ENCODE measurements around the gene GPSM3. TPM values are rescaled to one million over a fixed set of nuclear protein-coding genes. Genes with fewer than 3 reads are reported as not detected.

The GPSM3 gene
- total and polyA plus RNA-seq, 2 of the 13 experiments (the other 11 are each of a cell fraction or from before 2014, with no cell fraction given), result 0.18 to 6.2 TPM

DNA sequence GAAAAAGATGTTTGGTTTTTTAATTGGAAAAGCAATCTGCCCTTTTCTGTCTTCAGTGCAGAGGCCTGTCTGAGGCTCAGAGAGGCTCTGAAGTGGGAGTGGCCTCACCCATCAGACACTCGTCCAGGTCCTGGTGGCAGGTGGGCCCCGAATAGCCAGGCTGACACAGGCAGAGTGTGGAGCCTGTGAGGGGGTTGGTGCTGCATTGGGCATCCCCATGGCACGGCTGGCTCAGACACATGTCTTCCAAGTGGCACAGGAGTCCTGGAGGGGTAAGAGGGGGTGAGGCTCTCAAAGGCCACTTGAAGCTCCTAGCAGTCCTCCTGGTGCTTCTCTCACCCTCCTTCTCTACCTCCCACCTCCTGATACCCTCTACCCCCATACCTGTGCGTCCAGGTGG lies 27.6 kb upstream of the GPSM3 start:
- ChIA-PET CTCF (ENCODE audit: low intra/inter-chr PET ratio, low total read pairs) (no interaction called here), POLR2A (no interaction called here)
- H2AFZ ChIP-seq (ENCODE audit: low read length), result no peak overlapping the region
- H4K20me1 ChIP-seq (ENCODE audit: insufficient read depth, low read length), result no peaks in the 10 kb centered on the region
- FAIRE-seq (no peak), DNase-seq (ENCODE audit: low spot score) (no peak), ATAC-seq (no peak)
- no peaks in the 10 kb centered on the region for H3K9me3 ChIP-seq (ENCODE audit: low read length)
- no peaks in the 10 kb centered on the region for H3K79me2 ChIP-seq (ENCODE audit: insufficient read depth, low read length)
- H3K27ac ChIP-seq (ENCODE audit: extremely low read length, insufficient read depth, low read length), result no peak overlapping the region
- H3K27me3 ChIP-seq (ENCODE audit: control insufficient read depth in 1 of 2, insufficient read depth in 2 of 2, low read length in 2 of 2), result peaks cover 11 to 81% of the 10 kb centered on the region in 2 experiments; a peak in 4 of 5 replicates
- no peak overlapping the region for H3K4me3 ChIP-seq (replicated peaks in 1 of 3; ENCODE audit: insufficient read depth in 1 of 3, low read depth in 2 of 3, low read length in 3 of 3)
- H3K9ac ChIP-seq (ENCODE audit: insufficient read depth, low read depth, low read length), result no peak overlapping the region
- intact Hi-C loops (cut with micrococcal nuclease; ENCODE audit: unreplicated experiment) (no loop called here), in situ Hi-C loops (cut with HindIII; ENCODE audit: extremely low pct_ligation_motif_present, low pct_unique_long_range_greater_than_20kb) (no loop called here)
- no peaks in the 10 kb centered on the region for H3K4me1 ChIP-seq (ENCODE audit: insufficient read depth, low read length)
- no peak overlapping the region for H3K4me2 ChIP-seq (ENCODE audit: low read depth, low read length)
- 7% methylated on average over 4 of the region's 4 CpGs for WGBS (ENCODE audit: low lambda C conversion rate)
- H3K36me3 ChIP-seq (replicated peaks in 1 of 2; ENCODE audit: control insufficient read depth in 1 of 2, insufficient read depth in 2 of 2, low read length in 2 of 2), result no peaks in the 10 kb centered on the region
- BruUV-seq (replicated peaks), result no TSS peak
- TF ChIP-seq ZNF292 (CRISPR knock-in tag; IDR thresholded peaks at IDR 0.05; ENCODE audit: borderline replicate concordance, low read depth), result no peak
- no peak for TF ChIP-seq NR2C2 (CRISPR knock-in tag; IDR thresholded peaks at IDR 0.05; ENCODE audit: borderline replicate concordance)
- TF ChIP-seq HES4 (CRISPR knock-in tag; IDR thresholded peaks at IDR 0.05; ENCODE audit: borderline replicate concordance), result no peak
- TF ChIP-seq, protein P1, sequence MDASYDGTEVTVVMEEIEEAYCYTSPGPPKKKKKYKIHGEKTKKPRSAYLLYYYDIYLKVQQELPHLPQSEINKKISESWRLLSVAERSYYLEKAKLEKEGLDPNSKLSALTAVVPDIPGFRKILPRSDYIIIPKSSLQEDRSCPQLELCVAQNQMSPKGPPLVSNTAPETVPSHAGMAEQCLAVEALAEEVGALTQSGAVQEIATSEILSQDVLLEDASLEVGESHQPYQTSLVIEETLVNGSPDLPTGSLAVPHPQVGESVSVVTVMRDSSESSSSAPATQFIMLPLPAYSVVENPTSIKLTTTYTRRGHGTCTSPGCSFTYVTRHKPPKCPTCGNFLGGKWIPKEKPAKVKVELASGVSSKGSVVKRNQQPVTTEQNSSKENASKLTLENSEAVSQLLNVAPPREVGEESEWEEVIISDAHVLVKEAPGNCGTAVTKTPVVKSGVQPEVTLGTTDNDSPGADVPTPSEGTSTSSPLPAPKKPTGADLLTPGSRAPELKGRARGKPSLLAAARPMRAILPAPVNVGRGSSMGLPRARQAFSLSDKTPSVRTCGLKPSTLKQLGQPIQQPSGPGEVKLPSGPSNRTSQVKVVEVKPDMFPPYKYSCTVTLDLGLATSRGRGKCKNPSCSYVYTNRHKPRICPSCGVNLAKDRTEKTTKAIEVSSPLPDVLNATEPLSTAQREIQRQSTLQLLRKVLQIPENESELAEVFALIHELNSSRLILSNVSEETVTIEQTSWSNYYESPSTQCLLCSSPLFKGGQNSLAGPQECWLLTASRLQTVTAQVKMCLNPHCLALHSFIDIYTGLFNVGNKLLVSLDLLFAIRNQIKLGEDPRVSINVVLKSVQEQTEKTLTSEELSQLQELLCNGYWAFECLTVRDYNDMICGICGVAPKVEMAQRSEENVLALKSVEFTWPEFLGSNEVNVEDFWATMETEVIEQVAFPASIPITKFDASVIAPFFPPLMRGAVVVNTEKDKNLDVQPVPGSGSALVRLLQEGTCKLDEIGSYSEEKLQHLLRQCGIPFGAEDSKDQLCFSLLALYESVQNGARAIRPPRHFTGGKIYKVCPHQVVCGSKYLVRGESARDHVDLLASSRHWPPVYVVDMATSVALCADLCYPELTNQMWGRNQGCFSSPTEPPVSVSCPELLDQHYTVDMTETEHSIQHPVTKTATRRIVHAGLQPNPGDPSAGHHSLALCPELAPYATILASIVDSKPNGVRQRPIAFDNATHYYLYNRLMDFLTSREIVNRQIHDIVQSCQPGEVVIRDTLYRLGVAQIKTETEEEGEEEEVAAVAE (CRISPR knock-in tag; IDR thresholded peaks at IDR 0.05; ENCODE audit: borderline replicate concordance), result no peak
